ENCODE results near the gene CLN6.

GRCh38 chr15:68205558-68205944, 24.0 kb downstream of the CLN6 start:
- TF ChIP-seq EZH2phosphoT487 (IDR thresholded peaks at IDR 0.05; ENCODE audit: low read depth, severe bottlenecking, unreplicated experiment) = no peak
- no peak for TF ChIP-seq CTCF (IDR thresholded peaks at IDR 0.05; ENCODE audit: poor library complexity)
- no peak for TF ChIP-seq EZH2 (IDR thresholded peaks at IDR 0.05; ENCODE audit: borderline replicate concordance)
